OCI-LY7 (cell line): Measurements from ENCODE around the gene ING2. TPM values are rescaled to one million over a fixed set of nuclear protein-coding genes. Genes with fewer than 3 reads are reported as not detected.
"Not testable (repeated sequence)": the region's sequence is repeated elsewhere in the genome, so short reads cannot be mapped to it uniquely, and the experiment has no call there.

Source experiments
- BruUV-seq: library from RNA; stranded (reverse); fragments of 400-500 nt; replicated peaks from 2 replicates; lab custom pipeline; 2021; lab: Mats Ljungman, UMichigan
- CTCF ChIA-PET: fragments of 300-600 bp; sonication (Branson Sonifier 250); formaldehyde crosslinking; loops from one replicate; lab custom pipeline; 2022; ENCODE audit warnings: antibody characterized with exemption; ENCODE audit not compliant: unreplicated experiment; lab: Charles Lee
- POLR2A ChIA-PET: fragments of 300-600 bp; sonication (Branson Sonifier 250); formaldehyde crosslinking; loops from one replicate; lab custom pipeline; 2022; ENCODE audit warnings: antibody characterized with exemption; lab: Charles Lee
- DNase-seq: peaks from one replicate; pipeline ENCODE4 v3.0.0-alpha.2; 2015; ENCODE audit warnings: low spot score
- H2AFZ ChIP-seq: fragments of 200-600 bp; sonication (generic), shearing (Covaris generic); 2 replicates; pipeline ENCODE4 v1.6.1; 2014; ENCODE audit warnings: mild to moderate bottlenecking, antibody characterized with exemption, low read length, moderate library complexity
- H3K27ac ChIP-seq: fragments of 200-600 bp; sonication (generic); 2 replicates; pipeline ENCODE4 v1.5.1; 2014; ENCODE audit warnings: mixed run types, low read depth, mild to moderate bottlenecking, moderate library complexity, low read length, inconsistent platforms; ENCODE audit not compliant: poor library complexity, severe bottlenecking
- H3K36me3 ChIP-seq: fragments of 200-600 bp; sonication (generic); 2 replicates; pipeline ENCODE4 v1.6.1; 2014; ENCODE audit warnings: mild to moderate bottlenecking, antibody characterized with exemption, low read length, moderate library complexity, mixed read lengths; ENCODE audit not compliant: insufficient read depth
- H3K4me1 ChIP-seq: fragments of 200-600 bp; sonication (generic); 2 replicates; pipeline ENCODE4 v1.5.1; 2014; ENCODE audit warnings: mild to moderate bottlenecking, low read length; ENCODE audit not compliant: insufficient read depth, poor library complexity, severe bottlenecking
- H3K4me2 ChIP-seq: fragments of 200-600 bp; sonication (generic); 2 replicates; pipeline ENCODE4 v1.6.1; 2014; ENCODE audit warnings: mild to moderate bottlenecking, low read length
- H3K4me3 ChIP-seq: fragments of 200-600 bp; sonication (generic); 2 replicates; pipeline ENCODE4 v1.5.1; 2014; ENCODE audit warnings: mild to moderate bottlenecking, low read depth, low read length; ENCODE audit not compliant: poor library complexity, severe bottlenecking
- H3K79me2 ChIP-seq: fragments of 200-600 bp; sonication (generic); 2 replicates; pipeline ENCODE4 v1.6.1; 2016; ENCODE audit warnings: low read depth, mild to moderate bottlenecking, low read length, moderate library complexity, mixed read lengths; ENCODE audit not compliant: insufficient read depth
- H3K9me2 ChIP-seq: fragments of 200-600 bp; sonication (generic); 2 replicates; pipeline ENCODE4 v1.6.1; 2016; ENCODE audit warnings: mild to moderate bottlenecking, low read length, mixed read lengths; ENCODE audit not compliant: insufficient read depth
- H3K9me3 ChIP-seq: fragments of 200-600 bp; sonication (generic); 2 replicates; pipeline ENCODE4 v1.6.1; 2014; ENCODE audit warnings: mild to moderate bottlenecking, mixed run types, low read length, mixed read lengths
- H4K20me1 ChIP-seq: fragments of 200-600 bp; sonication (generic); 2 replicates; pipeline ENCODE4 v1.6.1; 2014; ENCODE audit warnings: mild to moderate bottlenecking, antibody characterized with exemption, low read length, moderate library complexity, mixed read lengths; ENCODE audit not compliant: insufficient read depth
- CTCF ChIP-seq: fragments of 200-600 bp; sonication (generic); conservative IDR thresholded peaks from 2 replicates; pipeline ENCODE4 v1.5.1; 2014; ENCODE audit warnings: mild to moderate bottlenecking, antibody characterized with exemption, low read length, moderate library complexity, mixed read lengths
- EZH2phosphoT487 ChIP-seq: fragments of 200-600 bp; sonication (generic); IDR thresholded peaks from 2 replicates; pipeline ENCODE4 v1.6.1; 2018; ENCODE audit warnings: low read depth, borderline replicate concordance, mild to moderate bottlenecking, mixed run types, antibody characterized with exemption, low read length, moderate library complexity, mixed read lengths
- intact Hi-C: fragments of 100-400 bp; cut with micrococcal nuclease; formaldehyde crosslinking; loops from one replicate; pipeline ENCODE4 v1.10.0; 2022; ENCODE audit not compliant: unreplicated experiment
- total RNA-seq, 2 experiments: library from RNA; depleted of rRNA in 1 of 2; stranded (reverse); fragments of >200 nt in 1 of 2; shearing (Covaris generic) in 1 of 2; gene quantifications; 2 replicates each; pipeline ENCODE4 v1.2.3, GENCODE V29; 2014 to 2022

The ING2 gene
- total RNA-seq, 2 experiments from 2014 or later = 23.3 to 26.0 TPM

DNA sequence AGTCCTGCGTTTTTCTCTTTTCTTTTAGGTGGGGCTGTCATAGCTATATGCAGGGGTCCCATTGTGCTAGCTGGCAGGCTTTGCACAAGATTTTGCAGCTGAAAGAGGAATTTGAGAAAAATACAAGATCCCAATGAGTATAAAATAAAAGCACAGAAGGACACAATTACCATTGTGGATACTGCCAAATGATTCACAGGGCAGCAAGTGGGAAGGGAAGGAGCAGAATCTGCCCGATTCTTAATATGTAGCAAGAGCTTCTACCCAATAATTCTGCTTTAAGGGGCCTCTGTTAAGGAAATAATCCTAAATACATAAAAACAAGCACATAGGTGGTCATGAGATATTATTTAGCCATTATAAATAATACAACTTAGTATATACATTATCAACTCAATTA, 25.9 kb upstream of the ING2 start:
- Histone ChIP-seq H3K79me2 (no peaks in the 10 kb centered on the region), H3K9me2 (no peaks in the 10 kb centered on the region), H3K27ac (no peak overlapping the region), H3K4me2 (no peak overlapping the region), H3K4me1 (no peaks in the 10 kb centered on the region), H4K20me1 (no peaks in the 10 kb centered on the region), H2AFZ (no peak overlapping the region), H3K9me3 (no peaks in the 10 kb centered on the region), H3K36me3 (no peaks in the 10 kb centered on the region), H3K4me3 (no peak overlapping the region)
- ChIA-PET POLR2A (interaction anchor here (0.8 kb wide), 2 partner anchors 16 to 17 kb away, joined by 3 read pairs; no protein-coding TSS in a partner anchor), CTCF (no interaction called here)
- TF ChIP-seq CTCF = no peak
- no peak for TF ChIP-seq EZH2phosphoT487
- DNase-seq = no peak
- no TSS peak for BruUV-seq
- intact Hi-C loops = loop anchor here (10.0 kb wide), 1 partner anchor 686 kb away; no protein-coding TSS in a partner anchor

- intact Hi-C loops, H3K4me3 ChIP-seq, POLR2A ChIA-PET, H3K4me2 ChIP-seq, H4K20me1 ChIP-seq, H3K9me3 ChIP-seq, H2AFZ ChIP-seq, H3K27ac ChIP-seq, DNase-seq, CTCF ChIA-PET, H3K4me1 ChIP-seq, H3K36me3 ChIP-seq, H3K9me2 ChIP-seq, BruUV-seq, H3K79me2 ChIP-seq: not testable (repeated sequence)
Observed at GRCh38 chr4:183482515-183483095, 22.3 kb upstream of the ING2 start.

DNA sequence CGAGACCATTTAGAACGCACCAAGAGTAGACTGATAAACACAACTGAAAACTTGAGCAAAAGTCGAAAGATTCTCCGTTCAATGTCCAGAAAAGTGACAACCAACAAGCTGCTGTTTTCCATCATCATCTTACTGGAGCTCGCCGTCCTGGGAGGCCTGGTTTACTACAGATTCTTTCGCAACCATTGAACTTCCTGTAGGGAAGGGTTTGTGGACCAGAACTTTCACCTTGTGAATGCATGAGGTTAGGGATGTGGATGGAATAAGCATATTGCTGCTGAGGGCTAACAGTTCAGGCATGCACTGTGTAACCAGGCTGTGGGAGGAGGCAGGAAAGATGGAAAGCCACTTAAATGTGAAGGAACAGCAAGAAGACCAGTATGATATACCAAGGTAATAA, 20.9 kb upstream of the ING2 start:
- Histone ChIP-seq H3K4me2 (no peak overlapping the region), H3K79me2 (no peaks in the 10 kb centered on the region), H3K36me3 (no peaks in the 10 kb centered on the region), H3K4me3 (no peak overlapping the region), H3K9me3 (no peaks in the 10 kb centered on the region), H3K9me2 (no peaks in the 10 kb centered on the region), H3K27ac (no peak overlapping the region), H4K20me1 (no peaks in the 10 kb centered on the region), H2AFZ (no peak overlapping the region), H3K4me1 (no peaks in the 10 kb centered on the region)
- no TSS peak for BruUV-seq
- intact Hi-C loops = no loop called here
- ChIA-PET CTCF (no interaction called here), POLR2A (no interaction called here)
- TF ChIP-seq EZH2phosphoT487 (no peak), CTCF (no peak)
- DNase-seq = no peak
